HepG2 (cell line): ENCODE data around the gene C3orf62. TPM values are rescaled to one million over a fixed set of nuclear protein-coding genes. Genes with fewer than 3 reads are reported as not detected.
"Not testable (repeated sequence)": the region's sequence is repeated elsewhere in the genome, so short reads cannot be mapped to it uniquely, and the experiment has no call there.

ENCODE experiments used
- ATAC-seq: fragments of 200-7000 bp; cut with Tn5 transposase; 3 replicates; pipeline ENCODE4 v1.9.1; 2020; ENCODE audit warnings: mild to moderate bottlenecking, moderate library complexity
- BruUV-seq: library from RNA; stranded (reverse); fragments of 400-500 nt; replicated peaks from 2 replicates; lab custom pipeline; 2021; lab: Mats Ljungman, UMichigan
- CTCF ChIA-PET: fragments of 300-600 bp; formaldehyde crosslinking; extraction: SDS; loops from one replicate; lab custom pipeline; 2021; ENCODE audit warnings: low total read pairs, inconsistent platforms, low intra/inter-chr PET ratio; lab: Yijun Ruan, JAX
- POLR2A ChIA-PET: fragments of 350-600 bp; sonication (Branson Sonifier 250); formaldehyde crosslinking; loops from one replicate; lab custom pipeline; 2020; ENCODE audit warnings: antibody characterized with exemption, inconsistent platforms; lab: Yijun Ruan, JAX
- DNase-seq: peaks from one replicate; pipeline ENCODE4 v3.0.0-alpha.2; 2015; ENCODE audit warnings: low spot score
- FAIRE-seq: peaks from 3 replicates; lab custom pipeline; 2011; peaks lifted over from hg19 to GRCh38; lab: Jason Lieb, UNC
- H2AFZ ChIP-seq: one replicate; pipeline ENCODE4 v1.6.1; 2011; ENCODE audit warnings: low read length, inconsistent platforms
- H3K27ac ChIP-seq: fragments of 300-600 bp; 3 replicates; pipeline ENCODE4 v1.8.0; 2011; ENCODE audit warnings: mixed run types, mild to moderate bottlenecking, mixed read lengths, low read length, inconsistent platforms; ENCODE audit not compliant: insufficient read depth; ENCODE audit errors: extremely low read length
- H3K27me3 ChIP-seq, 2 experiments: fragments of 200-600 bp in 1 of 2; 2 replicates in 1 of 2; 3 replicates in 1 of 2; pipeline versions ENCODE4 v1.6.0 to v1.8.0; 2011; ENCODE audit warnings: low read length in 2 of 2, mild to moderate bottlenecking in 2 of 2, moderate library complexity in 2 of 2, inconsistent platforms in 1 of 2; ENCODE audit not compliant: insufficient read depth in 2 of 2, control insufficient read depth in 1 of 2
- H3K36me3 ChIP-seq, 2 experiments: fragments of 200-600 bp in 1 of 2; replicated peaks in 1 of 2; 2 replicates in 1 of 2; 3 replicates in 1 of 2; pipeline versions ENCODE4 v1.5.1 to v1.8.0; 2011; ENCODE audit warnings: low read length in 2 of 2, inconsistent platforms in 1 of 2; ENCODE audit not compliant: insufficient read depth in 2 of 2, control insufficient read depth in 1 of 2
- H3K4me1 ChIP-seq: 2 replicates; pipeline ENCODE4 v1.5.1; 2012; ENCODE audit warnings: low read length, inconsistent platforms; ENCODE audit not compliant: insufficient read depth
- H3K4me2 ChIP-seq: 2 replicates; pipeline ENCODE4 v1.6.0; 2011; ENCODE audit warnings: low read depth, low read length, inconsistent platforms
- H3K4me3 ChIP-seq, 3 experiments: fragments of 200-600 bp in 1 of 3; sonication (generic), shearing (Covaris generic) in 1 of 3; replicated peaks in 1 of 3; 2 replicates each; pipeline ENCODE4 v1.5.1; 2011 to 2016; ENCODE audit warnings: low read length in 3 of 3, inconsistent platforms in 2 of 3, low read depth in 2 of 3, mild to moderate bottlenecking in 2 of 3, control low read depth in 1 of 3, mixed read lengths in 1 of 3; ENCODE audit not compliant: insufficient read depth in 1 of 3
- H3K79me2 ChIP-seq: one replicate; pipeline ENCODE4 v1.6.1; 2011; ENCODE audit warnings: low read length, inconsistent platforms; ENCODE audit not compliant: insufficient read depth
- H3K9ac ChIP-seq: 2 replicates; pipeline ENCODE4 v1.6.0; 2011; ENCODE audit warnings: mild to moderate bottlenecking, low read depth, low read length, inconsistent platforms; ENCODE audit not compliant: insufficient read depth
- H3K9me3 ChIP-seq: 2 replicates; pipeline ENCODE4 v1.5.1; 2012; ENCODE audit warnings: mild to moderate bottlenecking, low read length
- H4K20me1 ChIP-seq: 2 replicates; pipeline ENCODE4 v1.6.0; 2011; ENCODE audit warnings: inconsistent platforms, mild to moderate bottlenecking, low read length, moderate library complexity; ENCODE audit not compliant: insufficient read depth
- ATF7 ChIP-seq, 2 experiments: fragments of 450-650 bp in 1 of 2; sonication (generic) in 1 of 2; formaldehyde crosslinking in 1 of 2; IDR thresholded peaks; 2 replicates each; pipeline versions ENCODE4 v1.4.0 to v1.6.1; 2016 to 2020; ENCODE audit warnings: antibody characterized with exemption in 1 of 2, mild to moderate bottlenecking in 1 of 2, missing genetic modification reagents in 1 of 2
- RARA ChIP-seq: IDR thresholded peaks from 2 replicates; pipeline ENCODE4 v1.6.1; 2016; ENCODE audit warnings: missing genetic modification reagents, missing compliant biosample characterization
- SOX6 ChIP-seq, 2 experiments: fragments of 450-650 bp in 1 of 2; sonication (generic) in 1 of 2; formaldehyde crosslinking in 1 of 2; IDR thresholded peaks; 2 replicates each; pipeline versions ENCODE4 v1.4.0 to v1.6.1; 2017 to 2020; ENCODE audit warnings: antibody characterized with exemption in 1 of 2, mild to moderate bottlenecking in 1 of 2, missing genetic modification reagents in 1 of 2
- STAG1 ChIP-seq: sonication (generic); formaldehyde crosslinking; IDR thresholded peaks from 2 replicates; pipeline ENCODE4 v1.4.0; 2020; ENCODE audit warnings: missing genetic modification reagents
- ZNF12 ChIP-seq: sonication (generic); formaldehyde crosslinking; IDR thresholded peaks from 2 replicates; pipeline ENCODE4 v1.5.0; 2020; ENCODE audit warnings: missing genetic modification reagents
- ZNF3 ChIP-seq: IDR thresholded peaks from 2 replicates; pipeline ENCODE4 v1.7.0; 2017; ENCODE audit warnings: inconsistent platforms
- ZNF746 ChIP-seq: sonication (generic); formaldehyde crosslinking; IDR thresholded peaks from 2 replicates; pipeline ENCODE4 v1.8.0; 2022; ENCODE audit warnings: mild to moderate bottlenecking, missing genetic modification reagents
- ZNF878 ChIP-seq: sonication (generic); formaldehyde crosslinking; IDR thresholded peaks from 2 replicates; pipeline ENCODE4 v1.8.1; 2023; ENCODE audit warnings: mild to moderate bottlenecking, missing genetic modification reagents, moderate library complexity
- WGBS: methylation state at CpG from one replicate; pipeline ENCODE4 v1.1.6; 2017; ENCODE audit warnings: low lambda C conversion rate; 5-methylcytosine and 5-hydroxymethylcytosine counted together
- in situ Hi-C: cut with HindIII; loops from 2 replicates; pipeline ENCODE4 v1.10.0; 2017; ENCODE audit warnings: low pct_unique_long_range_greater_than_20kb; ENCODE audit not compliant: extremely low pct_ligation_motif_present
- intact Hi-C: fragments of 100-400 bp; cut with micrococcal nuclease; formaldehyde crosslinking; loops from one replicate; pipeline ENCODE4 v1.10.0; 2022; ENCODE audit not compliant: unreplicated experiment
- polyA plus RNA-seq, 8 experiments: library from polyadenylated mRNA; depleted of rRNA in 3 of 8; stranded (reverse) in 7 of 8; unstranded in 1 of 8; fragments of >200 nt; fragmentation: Illumina TruSeq in 4 of 8; extraction: Trizol in 4 of 8; gene quantifications; 2 replicates each; pipeline versions ENCODE4 v1.2.1 to v1.2.3, GENCODE V29; 2011 to 2016; ENCODE audit warnings: low read depth in 4 of 8, missing spikeins in 1 of 8, mixed read lengths in 1 of 8; ENCODE audit not compliant: insufficient read depth in 1 of 8
- total RNA-seq, 5 experiments: library from RNA; depleted of rRNA; stranded (reverse); fragments of >200 nt; fragmentation: Illumina TruSeq; extraction: Trizol; gene quantifications; 2 replicates each; pipeline ENCODE4 v1.2.3, GENCODE V29; 2016; ENCODE audit warnings: low read depth in 1 of 5

Gene C3orf62
- total and polyA plus RNA-seq, 2 of the 13 experiments (the other 11 are each of a cell fraction or from before 2014, with no cell fraction given), result 1.6 to 3.9 TPM

DNA sequence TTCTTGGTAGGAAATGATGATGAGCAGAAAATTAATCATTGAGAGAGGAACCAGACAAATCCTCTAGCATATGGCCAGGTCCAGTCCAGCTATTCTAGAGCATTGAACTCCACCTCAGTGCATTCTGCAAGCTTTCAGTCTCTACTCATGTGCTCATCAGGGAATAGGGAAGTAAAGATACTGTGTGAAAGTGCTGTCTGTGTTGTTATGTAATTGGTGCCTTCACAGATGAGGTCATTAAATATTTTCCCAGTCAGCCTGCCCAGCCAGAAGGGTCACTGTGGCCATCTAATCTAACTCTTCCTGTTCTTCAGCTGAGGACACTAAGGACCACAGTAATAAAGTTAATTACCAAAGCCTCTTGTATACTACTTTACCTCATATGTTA lies 28.2 kb downstream of the C3orf62 start:
- H3K27ac ChIP-seq, result no peak overlapping the region
- no peak overlapping the region for H3K4me3 ChIP-seq
- intact Hi-C loops (no loop called here), in situ Hi-C loops (no loop called here)
- TF ChIP-seq ATF7 (IDR thresholded peaks at IDR 0.05) (peak; percentile 64), ATF7 (CRISPR knock-in tag; IDR thresholded peaks at IDR 0.05) (no peak), ZNF3 (CRISPR knock-in tag) (no peak), RARA (CRISPR knock-in tag) (peak; percentile 26; the same call in 1 of the 2 replicates)
- TF ChIP-seq, all 625 proteins: peak for 2
- no peaks in the 10 kb centered on the region for H3K79me2 ChIP-seq
- FAIRE-seq, result no peak
- ChIA-PET CTCF (no interaction called here), POLR2A (interaction anchor here (0.8 kb wide), 1 partner anchor 10 kb away, joined by 4 read pairs; no protein-coding TSS in a partner anchor)
- no peak overlapping the region for H2AFZ ChIP-seq
- DNase-seq, result no peak
- no peaks in the 10 kb centered on the region for H3K9me3 ChIP-seq
- H3K36me3 ChIP-seq, result no peaks in the 10 kb centered on the region
- H3K4me1 ChIP-seq, result peaks cover 21% of the 10 kb centered on the region; the same call in 1 of the 2 replicates
- no TSS peak for BruUV-seq
- ATAC-seq, result peak; percentile 39; the same call in 2 of the 3 replicates
- no peaks in the 10 kb centered on the region for H3K27me3 ChIP-seq
- no peak overlapping the region for H3K4me2 ChIP-seq
- no peaks in the 10 kb centered on the region for H4K20me1 ChIP-seq
- H3K9ac ChIP-seq, result no peak overlapping the region

DNA sequence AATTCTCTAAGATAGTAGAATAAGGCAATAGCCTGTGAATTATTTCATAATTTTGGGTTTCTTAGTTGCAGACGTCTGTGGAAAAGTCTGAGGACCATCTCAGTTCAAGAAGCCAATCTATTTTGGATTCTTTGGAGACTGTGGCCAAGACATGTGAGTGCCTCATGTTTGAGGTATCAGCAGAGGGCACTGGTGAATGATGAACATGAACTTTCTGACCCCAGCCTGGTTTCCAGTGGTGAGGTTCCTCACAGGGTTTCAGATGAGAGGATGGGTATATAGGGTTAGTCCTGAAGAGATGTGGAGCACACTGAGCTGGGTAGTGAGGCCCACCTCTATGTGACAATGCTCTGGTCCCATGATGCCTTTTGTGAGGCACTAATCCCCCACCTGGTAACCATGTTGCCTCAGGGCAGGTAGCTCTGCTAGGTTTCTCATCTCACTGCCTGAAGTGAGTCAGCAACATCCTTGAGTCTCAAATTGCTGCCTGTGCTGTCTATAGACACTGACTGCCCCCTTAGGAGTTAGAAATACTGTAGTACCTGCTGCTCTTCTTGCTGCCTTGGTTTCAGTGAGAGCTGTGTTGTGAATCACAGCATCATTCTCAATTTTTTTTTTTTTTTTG lies 32.3 kb downstream of the C3orf62 start:
- no peak overlapping the region for H3K27ac ChIP-seq
- H4K20me1 ChIP-seq, result no peaks in the 10 kb centered on the region
- no peak overlapping the region for H2AFZ ChIP-seq
- no peaks in the 10 kb centered on the region for H3K27me3 ChIP-seq
- H3K36me3 ChIP-seq, result no peaks in the 10 kb centered on the region
- no TSS peak for BruUV-seq
- ATAC-seq, result peak; percentile 54
- intact Hi-C loops (no loop called here), in situ Hi-C loops (no loop called here)
- FAIRE-seq, result no peak
- ChIA-PET CTCF (no interaction called here), POLR2A (interaction anchor here (1.2 kb wide), 1 partner anchor 95 kb away, joined by 4 read pairs; the partner anchor contains the start of gene USP4)
- no peak overlapping the region for H3K4me3 ChIP-seq
- peak overlapping the region; percentile 51; the same call in 1 of the 2 replicates for H3K4me2 ChIP-seq
- H3K9ac ChIP-seq, result no peak overlapping the region
- H3K79me2 ChIP-seq, result no peaks in the 10 kb centered on the region
- H3K9me3 ChIP-seq, result no peaks in the 10 kb centered on the region
- no peak for DNase-seq
- 7% methylated on average over 1 of the region's 1 CpG for WGBS
- 0 out of 2 replicates have a peak, but pooled peaks have one; percentile 9 for TF ChIP-seq STAG1 (CRISPR knock-in tag)
- 0 out of 2 replicates have a peak, but pooled peaks have one; percentile 31 for TF ChIP-seq ZNF878 (CRISPR knock-in tag)
- TF ChIP-seq ZNF12, result no peak
- no peak for TF ChIP-seq ZNF746
- no peak for TF ChIP-seq SOX6 (IDR thresholded peaks at IDR 0.05)
- 0 out of 2 replicates have a peak, but pooled peaks have one; percentile 18 for TF ChIP-seq SOX6 (CRISPR knock-in tag; IDR thresholded peaks at IDR 0.05)
- peaks cover 21% of the 10 kb centered on the region; the same call in 1 of the 2 replicates for H3K4me1 ChIP-seq

DNA sequence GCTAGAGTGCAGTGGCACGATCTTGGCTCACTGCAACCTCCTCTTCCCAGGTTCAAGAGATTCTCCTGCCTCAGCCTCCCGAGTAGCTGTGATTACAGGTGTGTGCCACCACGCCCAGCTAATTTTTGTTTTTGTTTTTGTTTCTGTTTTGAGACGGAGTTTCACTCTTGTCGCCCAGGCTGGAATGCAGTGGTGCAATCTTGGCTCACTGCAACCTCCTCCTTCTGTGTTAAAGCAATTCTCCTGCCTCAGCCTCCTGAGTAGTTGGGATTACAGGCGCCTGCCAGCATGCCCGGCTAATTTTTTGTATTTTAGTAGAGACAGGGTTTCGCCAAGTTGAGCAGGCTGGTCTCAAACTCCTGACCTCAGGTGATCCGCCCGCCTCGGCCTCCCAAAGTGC lies 36.9 kb downstream of the C3orf62 start:
- H3K4me2 ChIP-seq, BruUV-seq, intact Hi-C loops, H3K27ac ChIP-seq, CTCF ChIA-PET, H3K27me3 ChIP-seq, H3K79me2 ChIP-seq, H3K4me3 ChIP-seq, H4K20me1 ChIP-seq, POLR2A ChIA-PET, ATAC-seq, H3K9me3 ChIP-seq, FAIRE-seq, DNase-seq, in situ Hi-C loops, H3K9ac ChIP-seq, H3K36me3 ChIP-seq, H2AFZ ChIP-seq: not testable (repeated sequence)
- H3K4me1 ChIP-seq, result peaks cover 21% of the 10 kb centered on the region
- WGBS, result 84% methylated on average over 11 of the region's 11 CpGs
